Measurements from ENCODE around the gene C8B. TPM values are rescaled to one million over a fixed set of nuclear protein-coding genes. Genes with fewer than 3 reads are reported as not detected.

The C8B gene
- total and polyA plus RNA-seq, 9 of the 15 experiments (the other 6 are each of a cell fraction or from before 2014, with no cell fraction given) = not detected

DNA sequence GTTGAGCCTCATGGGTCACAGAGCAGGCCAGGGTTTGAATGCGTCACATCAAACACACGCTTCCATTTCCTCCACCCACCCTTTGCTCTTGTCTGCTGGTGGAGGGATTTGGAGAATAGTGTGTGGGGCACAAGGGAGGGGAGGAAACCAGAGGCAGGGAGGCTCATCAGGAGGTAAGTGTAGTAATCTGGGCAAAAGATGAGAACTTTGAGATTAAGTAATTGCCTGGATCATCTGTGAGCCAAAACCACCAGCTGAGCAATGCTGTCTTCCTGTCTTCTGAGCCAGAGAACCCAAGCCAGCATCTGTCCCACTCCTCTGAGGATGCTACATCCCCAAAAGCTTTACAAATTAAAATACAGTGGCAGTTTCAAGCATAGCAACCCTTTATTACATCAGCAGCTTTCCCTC, 45.2 kb downstream of the C8B start:
- no TSS peak for BruUV-seq (replicated peaks)
- H3K27ac ChIP-seq (ENCODE audit: extremely low read depth, low read depth, low read length) = no peak overlapping the region
- H3K4me3 ChIP-seq = no peak overlapping the region
- H3K9me3 ChIP-seq (replicated peaks; ENCODE audit: control insufficient read depth, insufficient read depth, low read depth, low read length) = no peaks in the 10 kb centered on the region
- POLR2A ChIA-PET = no interaction called here
- FAIRE-seq (no peak), DNase-seq (ENCODE audit: extremely low read depth in 1 of 4, low spot score in 3 of 4) (no peak), ATAC-seq (no peak)
- H3K27me3 ChIP-seq (ENCODE audit: control insufficient read depth in 2 of 2, insufficient read depth in 2 of 2, low read length in 2 of 2) = no peaks in the 10 kb centered on the region
- no peaks in the 10 kb centered on the region for H3K9me1 ChIP-seq (ENCODE audit: control insufficient read depth, insufficient read depth, low read length)
- 0% methylated on average over 1 of the region's 2 CpGs for WGBS (ENCODE audit: insufficient coverage, low coverage, missing lambda C conversion rate)
- H3K4me2 ChIP-seq (ENCODE audit: insufficient read depth, low read length) = no peak overlapping the region
- no peak overlapping the region for H3K9ac ChIP-seq (ENCODE audit: insufficient read depth in 1 of 2, low read depth in 2 of 2, low read length in 2 of 2)
- H2AFZ ChIP-seq (ENCODE audit: low read depth, low read length) = no peak overlapping the region
- CTCF ChIA-PET (ENCODE audit: low intra/inter-chr PET ratio) = no interaction called here
- no peaks in the 10 kb centered on the region for H4K20me1 ChIP-seq (replicated peaks; ENCODE audit: control insufficient read depth, insufficient read depth, low read length)
- in situ Hi-C loops (cut with MboI) (no loop called here), intact Hi-C loops (cut with micrococcal nuclease) (no loop called here)
- H3K79me2 ChIP-seq (ENCODE audit: control insufficient read depth, insufficient read depth, low read length) = no peaks in the 10 kb centered on the region
- H3K36me3 ChIP-seq (ENCODE audit: control insufficient read depth, insufficient read depth, low read length) = no peaks in the 10 kb centered on the region
- TF ChIP-seq KDM2B (CRISPR knock-in tag; IDR thresholded peaks at IDR 0.05) (no peak), ZBTB8A (IDR thresholded peaks at IDR 0.05; ENCODE audit: partially characterized antibody) (no peak), PTRF (tag; IDR thresholded peaks at IDR 0.05) (no peak), DPF2 (IDR thresholded peaks at IDR 0.05) (no peak), ZNF143 (CRISPR knock-in tag; IDR thresholded peaks at IDR 0.05) (no peak), ATF6 (CRISPR knock-in tag; IDR thresholded peaks at IDR 0.05) (no peak), PHB (CRISPR knock-in tag; IDR thresholded peaks at IDR 0.05) (no peak), HDAC6 (IDR thresholded peaks at IDR 0.05; ENCODE audit: low read depth, low read length) (no peak), HIVEP1 (CRISPR knock-in tag; IDR thresholded peaks at IDR 0.05) (no peak), DNMT1 (IDR thresholded peaks at IDR 0.05) (no peak), TFE3 (CRISPR knock-in tag; IDR thresholded peaks at IDR 0.05) (no peak), ELF2 (CRISPR knock-in tag; IDR thresholded peaks at IDR 0.05) (no peak), CBFA2T3 (IDR thresholded peaks at IDR 0.05) (no peak)
- TF ChIP-seq, protein P1, sequence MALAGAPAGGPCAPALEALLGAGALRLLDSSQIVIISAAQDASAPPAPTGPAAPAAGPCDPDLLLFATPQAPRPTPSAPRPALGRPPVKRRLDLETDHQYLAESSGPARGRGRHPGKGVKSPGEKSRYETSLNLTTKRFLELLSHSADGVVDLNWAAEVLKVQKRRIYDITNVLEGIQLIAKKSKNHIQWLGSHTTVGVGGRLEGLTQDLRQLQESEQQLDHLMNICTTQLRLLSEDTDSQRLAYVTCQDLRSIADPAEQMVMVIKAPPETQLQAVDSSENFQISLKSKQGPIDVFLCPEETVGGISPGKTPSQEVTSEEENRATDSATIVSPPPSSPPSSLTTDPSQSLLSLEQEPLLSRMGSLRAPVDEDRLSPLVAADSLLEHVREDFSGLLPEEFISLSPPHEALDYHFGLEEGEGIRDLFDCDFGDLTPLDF (CRISPR knock-in tag; IDR thresholded peaks at IDR 0.05) = no peak
- TF ChIP-seq, protein P2, sequence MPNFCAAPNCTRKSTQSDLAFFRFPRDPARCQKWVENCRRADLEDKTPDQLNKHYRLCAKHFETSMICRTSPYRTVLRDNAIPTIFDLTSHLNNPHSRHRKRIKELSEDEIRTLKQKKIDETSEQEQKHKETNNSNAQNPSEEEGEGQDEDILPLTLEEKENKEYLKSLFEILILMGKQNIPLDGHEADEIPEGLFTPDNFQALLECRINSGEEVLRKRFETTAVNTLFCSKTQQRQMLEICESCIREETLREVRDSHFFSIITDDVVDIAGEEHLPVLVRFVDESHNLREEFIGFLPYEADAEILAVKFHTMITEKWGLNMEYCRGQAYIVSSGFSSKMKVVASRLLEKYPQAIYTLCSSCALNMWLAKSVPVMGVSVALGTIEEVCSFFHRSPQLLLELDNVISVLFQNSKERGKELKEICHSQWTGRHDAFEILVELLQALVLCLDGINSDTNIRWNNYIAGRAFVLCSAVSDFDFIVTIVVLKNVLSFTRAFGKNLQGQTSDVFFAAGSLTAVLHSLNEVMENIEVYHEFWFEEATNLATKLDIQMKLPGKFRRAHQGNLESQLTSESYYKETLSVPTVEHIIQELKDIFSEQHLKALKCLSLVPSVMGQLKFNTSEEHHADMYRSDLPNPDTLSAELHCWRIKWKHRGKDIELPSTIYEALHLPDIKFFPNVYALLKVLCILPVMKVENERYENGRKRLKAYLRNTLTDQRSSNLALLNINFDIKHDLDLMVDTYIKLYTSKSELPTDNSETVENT (CRISPR knock-in tag; IDR thresholded peaks at IDR 0.05) = no peak
- no peaks in the 10 kb centered on the region for H3K4me1 ChIP-seq (replicated peaks in 1 of 2; ENCODE audit: control insufficient read depth in 2 of 2, insufficient read depth in 2 of 2, low read length in 2 of 2)
